ENCODE measurements around the gene BACE2.

DNA sequence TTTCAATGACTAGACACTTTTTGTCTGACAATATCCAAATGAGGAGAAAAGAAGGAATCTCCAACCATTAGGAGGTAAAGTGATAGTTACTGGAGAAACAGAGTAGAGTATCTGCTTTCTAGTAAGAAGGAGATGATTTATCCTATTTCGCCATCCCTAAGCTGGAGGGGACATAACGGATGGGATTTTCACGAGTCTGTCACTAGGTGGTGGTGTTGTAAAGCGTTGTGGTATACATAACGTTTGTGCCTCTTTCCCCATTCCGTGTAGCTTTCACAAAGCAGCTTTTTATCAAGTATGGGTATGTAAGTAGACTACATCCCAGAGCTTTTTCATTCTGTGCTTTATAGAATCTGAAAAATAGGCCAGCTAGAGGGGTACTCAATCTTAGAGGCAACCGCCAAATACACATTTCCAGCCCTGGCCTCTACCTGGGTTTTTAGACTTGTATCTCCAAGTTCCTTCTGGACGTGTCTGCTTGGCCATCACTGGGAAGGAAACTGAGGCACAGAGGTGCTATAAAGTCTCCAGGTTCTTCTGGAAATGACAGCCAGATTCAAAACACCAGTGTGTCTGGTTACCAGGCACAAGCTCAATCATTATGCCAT, 115.4 kb downstream of the BACE2 start:
- TF ChIP-seq, protein P1, sequence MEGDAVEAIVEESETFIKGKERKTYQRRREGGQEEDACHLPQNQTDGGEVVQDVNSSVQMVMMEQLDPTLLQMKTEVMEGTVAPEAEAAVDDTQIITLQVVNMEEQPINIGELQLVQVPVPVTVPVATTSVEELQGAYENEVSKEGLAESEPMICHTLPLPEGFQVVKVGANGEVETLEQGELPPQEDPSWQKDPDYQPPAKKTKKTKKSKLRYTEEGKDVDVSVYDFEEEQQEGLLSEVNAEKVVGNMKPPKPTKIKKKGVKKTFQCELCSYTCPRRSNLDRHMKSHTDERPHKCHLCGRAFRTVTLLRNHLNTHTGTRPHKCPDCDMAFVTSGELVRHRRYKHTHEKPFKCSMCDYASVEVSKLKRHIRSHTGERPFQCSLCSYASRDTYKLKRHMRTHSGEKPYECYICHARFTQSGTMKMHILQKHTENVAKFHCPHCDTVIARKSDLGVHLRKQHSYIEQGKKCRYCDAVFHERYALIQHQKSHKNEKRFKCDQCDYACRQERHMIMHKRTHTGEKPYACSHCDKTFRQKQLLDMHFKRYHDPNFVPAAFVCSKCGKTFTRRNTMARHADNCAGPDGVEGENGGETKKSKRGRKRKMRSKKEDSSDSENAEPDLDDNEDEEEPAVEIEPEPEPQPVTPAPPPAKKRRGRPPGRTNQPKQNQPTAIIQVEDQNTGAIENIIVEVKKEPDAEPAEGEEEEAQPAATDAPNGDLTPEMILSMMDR (conservative IDR thresholded peaks at IDR 0.05; ENCODE audit: low read depth, low read length) = peak; percentile 93
- TF ChIP-seq POLR2A (IDR thresholded peaks at IDR 0.05; ENCODE audit: low read depth, low read length) (0 out of 2 replicates have a peak, but pooled peaks have one; percentile 33), MAZ (IDR thresholded peaks at IDR 0.05; ENCODE audit: borderline replicate concordance, low read depth, low read length) (no peak), RAD21 (IDR thresholded peaks at IDR 0.05; ENCODE audit: low read length) (peak; percentile 94), NFE2L2 (IDR thresholded peaks at IDR 0.05; ENCODE audit: low read depth, low read length) (peak; percentile 48)
- TF ChIP-seq, protein P2, sequence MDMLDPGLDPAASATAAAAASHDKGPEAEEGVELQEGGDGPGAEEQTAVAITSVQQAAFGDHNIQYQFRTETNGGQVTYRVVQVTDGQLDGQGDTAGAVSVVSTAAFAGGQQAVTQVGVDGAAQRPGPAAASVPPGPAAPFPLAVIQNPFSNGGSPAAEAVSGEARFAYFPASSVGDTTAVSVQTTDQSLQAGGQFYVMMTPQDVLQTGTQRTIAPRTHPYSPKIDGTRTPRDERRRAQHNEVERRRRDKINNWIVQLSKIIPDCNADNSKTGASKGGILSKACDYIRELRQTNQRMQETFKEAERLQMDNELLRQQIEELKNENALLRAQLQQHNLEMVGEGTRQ (IDR thresholded peaks at IDR 0.05; ENCODE audit: low read depth, low read length) = no peak

Data from IMR-90 (cell line).